SHP77 treated with DMSO at 0.1 percent for 48 hours (cell line): ENCODE results near the gene NOX5.
"Not testable (repeated sequence)": the region's sequence is repeated elsewhere in the genome, so short reads cannot be mapped to it uniquely, and the experiment has no call there.

Experiments used
- DNase-seq: peaks from one replicate; lab custom pipeline; 2025; lab: John Stamatoyannopoulos, UW

NOX5 gene, protein sequence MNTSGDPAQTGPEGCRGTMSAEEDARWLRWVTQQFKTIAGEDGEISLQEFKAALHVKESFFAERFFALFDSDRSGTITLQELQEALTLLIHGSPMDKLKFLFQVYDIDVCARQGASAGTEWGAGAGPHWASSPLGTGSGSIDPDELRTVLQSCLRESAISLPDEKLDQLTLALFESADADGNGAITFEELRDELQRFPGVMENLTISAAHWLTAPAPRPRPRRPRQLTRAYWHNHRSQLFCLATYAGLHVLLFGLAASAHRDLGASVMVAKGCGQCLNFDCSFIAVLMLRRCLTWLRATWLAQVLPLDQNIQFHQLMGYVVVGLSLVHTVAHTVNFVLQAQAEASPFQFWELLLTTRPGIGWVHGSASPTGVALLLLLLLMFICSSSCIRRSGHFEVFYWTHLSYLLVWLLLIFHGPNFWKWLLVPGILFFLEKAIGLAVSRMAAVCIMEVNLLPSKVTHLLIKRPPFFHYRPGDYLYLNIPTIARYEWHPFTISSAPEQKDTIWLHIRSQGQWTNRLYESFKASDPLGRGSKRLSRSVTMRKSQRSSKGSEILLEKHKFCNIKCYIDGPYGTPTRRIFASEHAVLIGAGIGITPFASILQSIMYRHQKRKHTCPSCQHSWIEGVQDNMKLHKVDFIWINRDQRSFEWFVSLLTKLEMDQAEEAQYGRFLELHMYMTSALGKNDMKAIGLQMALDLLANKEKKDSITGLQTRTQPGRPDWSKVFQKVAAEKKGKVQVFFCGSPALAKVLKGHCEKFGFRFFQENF

DNA sequence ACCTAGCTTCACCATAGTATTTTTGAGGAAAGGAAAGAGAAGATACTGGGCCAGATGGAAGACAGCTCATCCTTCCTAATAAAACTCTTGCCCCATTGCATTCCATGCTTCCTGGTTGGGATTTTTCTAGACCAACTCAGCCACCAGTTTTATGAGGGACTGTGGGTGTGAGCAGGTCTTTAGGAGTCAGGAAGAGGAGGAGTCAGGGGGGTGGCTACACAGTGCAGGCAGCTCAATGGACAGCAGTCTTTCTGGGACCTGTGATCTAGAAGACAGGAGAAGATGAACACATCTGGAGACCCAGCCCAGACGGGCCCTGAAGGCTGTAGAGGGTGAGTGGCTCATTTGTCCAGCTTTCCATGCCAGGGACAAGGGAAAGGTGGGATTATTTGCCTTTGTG lies at the start of gene NOX5:
Gene NOX5, plus strand, starts transcription at position 242 of the 400 bp plus-strand sequence. Its CDS starts 41 bp downstream, at position 283.
- no peak for DNase-seq

DNA sequence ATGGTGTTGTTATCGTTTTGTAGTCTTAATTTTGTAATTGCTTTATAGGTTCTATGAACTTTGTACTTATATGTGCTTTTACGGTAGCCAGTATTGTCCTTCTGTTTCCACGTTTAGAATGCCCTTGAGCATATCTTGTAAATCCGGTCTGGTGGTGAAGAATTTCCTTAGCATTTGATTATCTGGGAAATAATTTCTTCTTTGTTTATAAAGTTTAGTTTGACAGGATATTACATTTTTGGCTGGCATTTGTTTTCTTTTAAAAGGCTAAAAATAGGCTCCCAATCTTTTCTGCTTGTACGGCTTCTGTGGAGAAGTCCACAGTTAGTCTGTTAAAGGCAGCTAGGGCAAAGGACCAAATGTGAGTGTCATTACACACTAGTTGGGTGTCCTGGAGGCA lies 47.5 kb upstream of the NOX5 start:
- DNase-seq, result no peak

DNA sequence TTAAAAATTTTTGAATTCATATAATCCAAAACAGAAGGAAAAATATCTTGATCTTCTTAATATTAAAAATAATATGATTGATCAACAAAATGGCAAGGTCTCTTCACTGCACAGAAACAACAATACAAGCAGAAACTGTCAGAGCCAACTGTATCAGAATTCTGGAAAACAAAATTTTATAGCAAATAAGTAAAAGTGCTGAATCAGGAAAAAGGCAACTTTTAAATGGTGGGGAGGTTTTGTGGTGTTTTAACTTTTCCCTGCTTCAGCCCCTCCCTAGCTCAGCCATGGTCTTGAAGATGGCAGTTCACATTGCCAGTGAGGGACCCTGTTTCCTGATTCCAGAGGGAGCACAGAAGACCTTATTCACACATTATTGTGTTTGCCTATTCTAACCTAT lies 46.5 kb upstream of the NOX5 start:
- no peak for DNase-seq

DNA sequence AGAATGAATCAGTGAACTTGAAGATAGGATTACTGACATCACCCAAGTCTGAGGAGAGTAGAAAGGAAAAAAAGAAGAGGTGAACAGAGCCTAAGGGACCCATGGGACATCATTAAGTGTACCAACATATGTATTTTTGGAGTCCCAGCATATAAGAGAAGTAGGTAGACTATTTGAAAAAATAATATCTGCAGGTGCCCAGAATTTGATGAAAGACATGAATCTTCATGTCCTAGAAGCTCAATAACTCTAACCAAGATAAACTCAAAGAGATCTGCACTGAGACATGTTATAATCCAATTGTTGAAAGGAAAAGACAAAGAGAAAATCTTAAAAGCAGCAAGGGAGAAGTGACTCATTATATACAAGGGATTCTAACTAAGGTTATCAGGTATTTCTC lies 45.2 kb upstream of the NOX5 start:
- no peak for DNase-seq

DNA sequence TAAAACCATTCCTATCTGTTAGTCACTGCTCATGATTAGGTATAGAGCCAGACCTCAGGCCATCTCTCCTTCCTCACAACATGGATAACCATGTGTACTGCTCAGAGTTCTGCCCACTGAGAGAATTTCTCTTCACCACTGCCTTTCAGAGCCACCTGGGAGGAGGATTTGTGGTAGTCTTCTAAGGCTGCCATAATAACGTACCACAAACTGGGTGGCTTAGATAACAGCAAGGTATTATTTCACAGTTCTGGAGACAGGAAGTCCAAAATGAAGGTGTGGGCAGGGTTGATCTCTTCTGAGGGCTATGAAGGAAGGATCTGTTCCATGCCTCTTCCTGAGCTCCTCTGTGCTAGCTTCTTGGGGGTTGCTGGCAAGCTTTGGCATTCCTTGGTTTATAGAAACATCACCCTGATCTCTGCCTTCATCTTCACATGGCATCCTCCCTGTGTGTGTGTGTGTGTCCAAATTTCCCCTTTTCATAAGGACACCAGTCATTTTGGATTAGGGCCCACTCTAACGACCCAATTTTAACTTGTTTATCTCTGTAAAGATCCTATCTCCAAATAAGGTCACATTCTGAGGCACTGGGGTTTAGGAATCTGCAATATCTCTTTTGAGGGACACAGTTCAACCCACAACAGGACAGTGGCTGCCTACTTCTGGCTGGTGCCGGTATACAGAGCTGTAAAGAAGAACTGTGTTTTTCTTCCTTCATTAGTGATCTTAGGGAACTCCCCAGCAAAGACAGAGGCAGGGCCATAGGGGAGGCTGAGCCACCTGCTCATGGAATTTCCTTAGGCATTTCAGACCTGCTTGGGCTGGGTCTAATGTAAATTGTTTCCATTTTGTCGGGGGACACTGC lies 42.1 kb upstream of the NOX5 start:
- DNase-seq, result no peak

DNA sequence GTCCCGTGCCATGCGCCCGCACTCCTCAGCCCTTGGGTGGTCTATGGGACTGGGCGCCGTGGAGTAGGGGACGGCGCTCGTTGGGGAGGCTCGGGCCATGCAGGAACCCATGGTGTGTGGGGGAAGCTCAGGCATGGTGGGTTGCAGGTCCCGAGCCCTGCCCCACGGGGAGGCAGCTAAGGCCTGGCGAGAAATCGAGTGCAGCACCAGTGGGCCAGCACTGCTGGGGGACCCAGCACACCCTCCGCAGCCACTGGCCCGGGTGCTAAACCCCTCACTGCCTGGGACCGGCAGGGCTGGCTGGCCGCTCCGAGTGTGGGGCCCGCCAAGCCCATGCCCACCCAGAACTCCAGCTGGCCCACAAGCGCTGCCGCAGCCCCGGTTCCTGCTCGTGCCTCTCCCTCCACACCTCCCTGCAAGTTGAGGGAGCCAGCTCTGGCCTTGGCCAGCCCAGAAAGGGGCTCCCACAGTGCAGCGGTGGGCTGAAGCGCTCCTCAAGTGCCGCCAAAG lies 38.8 kb upstream of the NOX5 start:
- not testable (repeated sequence) for DNase-seq

DNA sequence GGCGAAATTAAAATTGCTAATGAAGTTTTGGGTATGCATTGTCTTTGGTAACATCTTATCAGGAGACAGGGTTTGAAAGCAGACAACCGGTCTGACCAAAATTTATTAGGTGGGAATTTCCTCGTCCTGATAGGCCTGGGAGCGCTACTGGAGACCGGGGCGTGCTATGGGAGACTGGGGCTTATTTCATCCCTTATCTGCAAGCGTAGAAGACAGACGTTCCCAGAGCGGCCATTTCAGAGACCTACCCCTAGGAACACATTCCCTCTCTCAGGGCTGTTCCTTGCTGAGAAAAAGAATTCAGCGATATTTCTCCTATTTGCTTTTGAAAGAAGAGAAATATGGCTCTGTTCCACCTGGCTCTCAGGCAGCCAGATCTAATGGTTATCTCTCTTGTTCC lies 37.1 kb upstream of the NOX5 start:
- not testable (repeated sequence) for DNase-seq

DNA sequence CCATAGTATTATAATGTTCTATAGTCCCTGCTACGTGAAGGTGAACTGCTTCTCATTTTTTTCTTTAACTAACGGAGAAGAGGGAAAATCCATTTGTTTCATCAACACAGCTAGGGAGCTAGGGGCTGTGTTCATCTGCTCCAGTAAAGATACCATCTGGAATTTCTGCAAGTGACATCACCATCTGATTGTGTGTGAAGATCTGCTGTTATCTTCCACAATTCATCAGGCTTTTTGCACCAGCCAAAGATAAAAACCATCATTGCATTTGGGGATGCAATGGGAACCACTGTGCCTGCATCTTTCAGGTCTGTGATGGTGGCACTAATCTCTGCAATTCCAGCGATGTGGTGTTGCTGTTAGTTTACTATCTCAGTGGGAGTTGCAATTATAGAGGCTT lies 35.5 kb upstream of the NOX5 start:
- no peak for DNase-seq

DNA sequence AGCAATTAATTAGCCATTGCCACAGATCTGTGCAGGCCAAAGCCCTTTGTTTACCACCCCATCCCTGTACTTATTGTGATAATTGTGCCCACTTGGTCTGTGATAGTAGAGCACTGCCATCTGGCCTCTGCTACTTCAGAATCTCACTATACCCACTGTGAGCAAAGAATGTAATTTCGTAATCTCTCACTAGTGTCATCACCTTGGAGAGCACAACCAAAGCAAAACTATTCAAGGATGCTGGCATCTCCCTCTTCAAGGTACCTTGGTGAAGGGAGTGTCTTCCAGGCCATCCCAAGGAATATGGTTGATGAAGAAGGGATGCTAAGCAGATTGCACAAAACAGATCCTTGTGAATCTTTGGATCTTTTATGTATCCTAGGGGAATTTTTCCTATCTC lies 34.7 kb upstream of the NOX5 start:
- no peak for DNase-seq

DNA sequence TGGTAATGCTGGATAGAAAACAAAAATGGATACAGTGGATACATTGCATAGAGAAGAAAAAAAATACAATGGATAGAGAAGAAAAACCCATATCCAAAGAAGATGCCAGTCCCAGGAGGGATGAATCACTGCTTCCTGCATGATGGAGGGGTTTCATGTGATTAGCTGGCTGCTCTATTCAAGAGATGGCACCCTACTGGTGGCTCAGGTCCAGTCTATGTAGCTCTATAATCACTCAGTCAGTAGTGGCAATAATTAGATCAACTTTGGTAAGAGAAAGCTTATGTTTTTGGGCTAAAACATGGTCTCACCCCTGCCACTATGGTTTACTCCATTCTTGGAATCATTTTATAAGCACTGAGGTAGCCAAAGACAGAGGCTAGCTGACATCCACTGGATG lies 33.7 kb upstream of the NOX5 start:
- DNase-seq, result no peak

DNA sequence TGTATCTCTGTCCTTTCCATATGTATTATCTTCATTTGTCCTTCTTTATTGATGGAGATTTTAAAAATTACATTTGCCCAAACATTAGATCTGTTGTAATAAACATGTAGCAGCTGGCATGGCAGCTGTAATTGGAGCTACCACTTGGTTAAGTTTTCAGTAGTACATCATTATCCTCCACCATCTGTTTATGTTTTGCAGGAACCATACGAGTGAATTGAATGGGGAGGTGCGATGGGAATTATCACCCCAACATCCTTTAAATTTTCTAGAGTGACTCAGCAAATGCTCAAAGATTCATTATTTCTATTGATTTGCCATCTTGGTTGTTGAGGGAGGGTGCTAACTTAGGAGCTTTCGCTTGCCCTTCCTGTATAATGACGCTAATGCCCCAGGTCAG lies 32.6 kb upstream of the NOX5 start:
- no peak for DNase-seq

DNA sequence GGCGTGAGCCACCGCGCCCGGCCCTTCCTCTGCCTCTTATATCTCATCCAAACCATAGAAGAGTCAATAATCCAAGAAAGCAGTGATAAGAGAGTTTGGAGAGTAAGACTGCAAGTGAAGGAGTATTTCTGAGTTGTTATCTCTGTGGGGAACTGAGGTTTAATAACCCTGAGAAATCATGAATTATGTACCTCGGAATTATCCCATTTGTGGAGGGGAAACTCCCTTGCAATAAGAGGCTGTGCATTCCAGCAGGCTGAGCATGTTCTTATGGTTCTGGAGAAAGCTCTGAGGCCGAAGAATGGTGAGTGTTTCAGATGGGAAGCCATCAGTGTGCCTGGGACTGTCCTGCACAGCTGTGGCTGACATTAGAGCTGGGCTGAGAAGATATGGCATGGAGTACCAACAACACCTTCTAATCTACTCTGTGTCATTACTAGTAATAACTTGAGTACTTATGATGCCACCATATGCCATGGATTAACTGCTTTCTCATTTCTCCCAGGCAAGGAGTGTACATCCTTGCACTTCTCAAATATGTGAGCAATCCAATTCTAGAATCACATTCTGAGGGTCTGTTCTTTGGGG lies 31.4 kb upstream of the NOX5 start:
- DNase-seq, result no peak

DNA sequence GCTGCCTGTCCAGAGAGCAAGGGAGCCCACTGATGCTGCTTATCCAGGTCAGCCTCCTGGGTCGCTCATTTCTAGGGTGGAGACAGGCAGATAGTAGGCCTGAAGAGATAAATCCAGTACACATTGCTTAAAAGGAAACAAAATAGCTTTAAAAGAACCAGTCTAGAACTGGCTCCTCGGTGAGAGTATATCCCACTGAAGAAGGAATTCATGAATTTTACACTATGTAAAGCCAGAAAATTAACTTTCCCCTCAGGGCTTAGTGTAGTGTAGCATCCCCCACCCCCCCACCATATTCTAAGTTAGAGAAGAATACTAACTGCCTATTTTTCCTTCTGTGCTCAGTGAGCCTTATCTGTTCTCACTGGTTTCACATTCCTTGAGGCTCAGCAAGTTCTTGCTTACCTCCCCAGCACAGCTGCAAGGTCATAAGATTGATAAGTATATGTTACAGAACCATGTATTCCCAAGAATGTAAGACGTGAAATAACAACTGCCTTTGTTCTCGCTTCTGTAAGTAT lies 30.5 kb upstream of the NOX5 start:
- no peak for DNase-seq

DNA sequence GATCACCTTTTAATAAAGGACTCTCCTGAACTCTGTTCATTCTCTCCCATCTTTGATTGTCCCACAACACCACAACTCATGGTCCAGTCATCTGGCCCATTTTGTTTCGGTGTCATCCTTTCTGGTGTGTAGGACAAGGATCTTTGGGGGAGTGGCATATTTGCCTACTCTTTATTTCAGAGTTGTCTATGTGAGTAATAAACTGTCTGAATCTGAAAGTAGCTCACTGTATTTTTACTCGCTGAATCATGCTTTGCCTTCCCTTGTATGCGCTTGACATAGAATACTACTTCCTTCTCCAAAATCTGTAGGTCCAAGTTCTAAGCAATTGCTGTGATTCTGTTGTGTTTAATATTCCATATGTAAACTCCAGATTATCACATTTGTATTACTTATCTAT lies 29.9 kb upstream of the NOX5 start:
- no peak for DNase-seq

DNA sequence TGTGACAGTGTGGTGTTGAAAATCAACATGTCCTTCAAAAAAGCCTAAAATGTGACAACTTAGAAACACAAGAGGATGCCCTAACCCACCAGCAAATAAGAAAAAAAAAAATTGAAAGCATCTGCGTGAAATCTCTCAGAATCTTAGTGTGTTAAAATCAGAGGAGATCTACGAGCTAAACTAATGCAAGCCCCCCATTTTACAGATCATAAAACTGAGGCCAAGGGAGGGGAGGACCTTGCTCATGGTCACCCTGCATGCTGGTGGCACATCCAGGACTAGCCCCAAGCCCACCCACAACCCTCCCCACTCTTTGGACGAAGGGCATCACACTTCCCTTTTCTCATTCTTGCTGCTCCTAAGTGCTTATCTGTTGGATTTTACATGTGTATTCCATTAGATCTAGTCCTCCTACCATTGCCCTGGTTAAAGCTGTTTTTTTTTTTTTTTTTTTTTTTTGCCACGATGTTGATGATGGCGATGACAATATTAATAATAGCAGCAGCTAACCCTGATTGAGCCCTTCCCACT lies 29.1 kb upstream of the NOX5 start:
- no peak for DNase-seq

DNA sequence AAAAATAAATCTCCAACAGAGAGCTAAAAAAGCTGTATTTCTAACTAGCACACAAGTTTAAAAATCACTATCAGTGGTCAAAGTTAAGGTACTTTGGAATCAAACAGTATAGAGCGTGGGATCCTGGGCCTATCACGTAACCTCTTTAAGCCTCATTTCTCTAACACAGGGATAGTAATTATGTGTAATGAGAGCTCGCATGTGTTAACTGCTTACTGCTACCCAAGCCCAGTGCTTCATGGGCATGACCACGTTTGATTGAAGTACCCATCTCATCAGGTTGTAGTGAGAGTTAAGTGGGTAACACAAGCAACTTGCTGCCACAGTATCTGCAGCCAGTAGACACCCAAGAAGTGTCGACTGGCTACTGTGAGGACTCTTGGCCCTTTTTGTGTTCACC lies 28.2 kb upstream of the NOX5 start:
- DNase-seq, result no peak

DNA sequence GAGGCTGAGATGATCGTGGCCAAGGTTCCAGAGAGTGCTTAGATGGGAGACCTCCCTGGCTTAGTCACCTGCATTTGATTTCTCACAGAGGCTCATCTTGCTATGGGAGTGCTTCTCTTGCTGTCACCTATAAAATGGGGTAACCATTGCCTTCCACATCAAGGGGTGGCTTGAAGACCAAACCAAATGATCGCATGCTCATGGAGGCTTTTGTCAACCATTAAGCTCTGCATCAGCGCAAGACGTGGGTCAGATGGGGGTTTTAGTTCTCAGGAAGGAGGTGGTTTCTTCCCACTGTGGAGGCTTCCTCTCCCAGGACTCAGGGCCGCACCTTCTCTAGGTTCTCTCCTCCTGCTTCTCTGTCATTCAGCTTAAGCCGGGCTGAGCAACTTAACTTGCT lies 27.4 kb upstream of the NOX5 start:
- no peak for DNase-seq

DNA sequence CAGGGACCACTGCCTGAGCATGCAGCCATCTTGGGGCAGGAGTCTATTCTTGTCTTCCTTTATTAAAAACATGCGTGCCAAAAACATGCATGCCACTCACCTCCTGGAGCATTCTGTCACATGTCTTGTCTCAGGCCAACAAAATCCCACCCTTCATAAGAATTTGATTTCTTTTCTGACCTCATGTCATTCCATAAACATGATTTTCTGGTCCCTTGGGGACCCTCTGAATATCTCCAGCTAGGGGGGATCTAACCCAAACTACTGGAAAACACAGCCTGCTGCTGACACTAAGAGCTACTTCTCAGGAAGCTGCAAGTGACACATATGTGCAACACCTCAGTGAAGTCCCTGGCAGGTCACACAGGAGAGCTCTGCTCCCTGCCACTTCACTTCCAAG lies 26.8 kb upstream of the NOX5 start:
- DNase-seq, result no peak

DNA sequence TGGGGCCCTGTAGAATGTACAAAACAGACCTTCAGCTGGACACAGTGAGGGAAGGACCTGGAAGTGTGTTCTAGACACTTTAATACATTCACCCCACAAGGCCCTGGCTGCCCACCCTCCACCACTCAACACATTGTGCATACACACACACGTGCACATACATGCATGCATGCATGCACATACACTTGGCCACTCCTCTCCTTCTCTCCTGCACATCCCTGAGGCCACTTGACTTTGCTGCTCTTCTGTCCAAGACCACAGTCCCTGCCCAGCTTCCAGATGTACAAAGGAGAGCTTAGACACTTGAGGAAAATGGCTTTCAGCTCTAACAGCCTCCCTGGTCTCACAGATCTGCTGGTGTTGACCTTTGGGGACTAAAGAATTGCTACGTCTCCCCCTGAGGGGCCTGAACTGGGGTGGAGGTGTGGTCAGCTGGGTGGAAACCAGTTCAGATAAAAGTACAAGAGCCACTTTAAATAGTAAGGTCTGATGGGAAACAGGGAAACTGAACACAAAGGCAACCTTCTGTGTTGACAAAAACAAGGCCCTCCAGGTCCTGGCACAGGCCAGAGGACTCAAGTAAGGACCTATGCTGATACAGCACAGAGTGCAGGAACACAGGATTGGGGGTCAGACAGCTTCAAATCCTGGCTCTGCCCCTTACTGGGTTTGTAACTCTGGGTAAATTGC lies 24.8 kb upstream of the NOX5 start:
- DNase-seq, result no peak

DNA sequence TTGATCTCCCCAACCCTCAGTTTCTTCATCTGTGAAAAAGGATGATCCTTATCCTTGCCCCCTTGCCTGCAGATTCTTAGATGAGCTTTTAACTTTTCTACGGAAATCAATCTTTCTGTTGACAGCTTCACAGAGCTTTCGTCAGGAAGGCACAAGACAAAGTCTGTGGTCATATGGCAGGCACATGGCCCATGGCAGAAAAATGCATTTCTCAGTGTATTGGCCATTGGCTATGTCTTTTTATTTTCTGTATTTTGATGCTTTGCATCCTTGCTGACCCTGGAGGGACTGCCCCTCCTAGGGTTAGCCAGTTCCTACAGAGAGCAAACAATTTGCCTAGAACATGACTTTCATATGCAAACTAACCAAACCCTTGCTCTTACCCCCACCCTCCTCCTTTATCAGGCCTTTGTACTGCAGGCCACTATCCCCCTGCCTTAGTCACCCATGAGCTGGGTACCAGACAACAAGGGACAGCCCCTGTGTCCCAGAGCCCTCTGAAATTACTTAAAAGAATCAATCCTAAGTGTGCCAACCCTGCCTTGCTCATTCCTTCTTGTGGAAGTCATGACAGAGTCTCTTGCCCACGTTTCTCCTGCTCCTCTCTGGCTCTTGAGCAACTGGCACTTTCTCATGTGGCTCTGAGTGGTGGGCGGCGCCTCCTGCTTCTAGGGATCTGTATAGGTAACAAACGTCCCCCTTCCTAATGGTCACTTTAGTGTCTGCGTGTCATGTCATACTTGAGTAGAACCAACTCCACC lies 24.1 kb upstream of the NOX5 start:
- no peak for DNase-seq
